Gastroesophageal sphincter (tissue), 4 donors: ENCODE measurements around the gene OR2AG1. TPM values are rescaled to one million over a fixed set of nuclear protein-coding genes. Genes with fewer than 3 reads are reported as not detected.

Experiments used
- ATAC-seq: fragments of 150-250 bp; one replicate; pipeline ENCODE4 v1.9.1; 2016; ENCODE audit warnings: mild to moderate bottlenecking, moderate library complexity
- H3K27ac ChIP-seq, 4 donors: fragments of 200-600 bp; sonication (generic) in 3 of 4; 1 replicate in 3 of 4; 2 replicates in 1 of 4; pipeline ENCODE4 v1.5.1; 2016 to 2019
- H3K27me3 ChIP-seq: fragments of 200-600 bp; sonication (generic); one replicate; pipeline ENCODE4 v1.5.1; 2019
- H3K36me3 ChIP-seq, 2 donors: fragments of 200-600 bp; sonication (generic); one replicate each; pipeline ENCODE4 v1.5.1; 2019; ENCODE audit warnings: control low read depth in 1 of 2
- H3K4me1 ChIP-seq, 3 donors: fragments of 200-600 bp; sonication (generic); 1 replicate in 2 of 3; 2 replicates in 1 of 3; pipeline ENCODE4 v1.5.1; 2016 to 2019; ENCODE audit warnings: control low read depth in 2 of 3
- H3K4me3 ChIP-seq, 2 donors: fragments of 200-600 bp; sonication (generic); one replicate each; pipeline ENCODE4 v1.5.1; 2019; ENCODE audit warnings: mild to moderate bottlenecking in 1 of 2, moderate library complexity in 1 of 2
- H3K9me3 ChIP-seq, 3 donors: fragments of 200-600 bp; sonication (generic); one replicate each; pipeline ENCODE4 v1.5.1; 2017 to 2019; ENCODE audit warnings: control low read depth in 2 of 3
- EP300 ChIP-seq: sonication (generic); formaldehyde crosslinking; IDR thresholded peaks from one replicate; pipeline ENCODE4 v1.6.1; 2017; ENCODE audit warnings: antibody characterized with exemption, mild to moderate bottlenecking
- POLR2A ChIP-seq, 2 donors: fragments of 450-650 bp; IDR thresholded peaks; one replicate each; pipeline ENCODE4 v1.6.1; 2017; ENCODE audit warnings: antibody characterized with exemption in 2 of 2, mild to moderate bottlenecking in 2 of 2, moderate library complexity in 1 of 2
- POLR2AphosphoS5 ChIP-seq: sonication (generic); formaldehyde crosslinking; IDR thresholded peaks from one replicate; pipeline ENCODE4 v1.6.1; 2017; ENCODE audit warnings: antibody characterized with exemption
- WGBS, 2 donors: methylation state at CpG; one replicate each; pipeline ENCODE4 v1.1.5; 2018; ENCODE audit warnings: low coverage in 1 of 2; 5-methylcytosine and 5-hydroxymethylcytosine counted together
- total RNA-seq, 4 donors: library from RNA; depleted of rRNA; stranded (reverse); fragments of >200 nt; gene quantifications; one replicate each; pipeline ENCODE4 v1.1.0, GENCODE V29; 2016
- TF ChIP-seq, protein P1 (sequence below), 4 experiments: fragments of 200-600 bp in 2 of 4; fragments of 450-650 bp in 2 of 4; sonication (generic) in 1 of 4; IDR thresholded peaks; one replicate each; pipeline ENCODE4 v1.5.1; 2017 to 2019; ENCODE audit warnings: antibody characterized with exemption in 4 of 4, mild to moderate bottlenecking in 2 of 4, moderate library complexity in 2 of 4

The OR2AG1 gene
- total RNA-seq, 4 donors from 2014 or later = not detected

DNA sequence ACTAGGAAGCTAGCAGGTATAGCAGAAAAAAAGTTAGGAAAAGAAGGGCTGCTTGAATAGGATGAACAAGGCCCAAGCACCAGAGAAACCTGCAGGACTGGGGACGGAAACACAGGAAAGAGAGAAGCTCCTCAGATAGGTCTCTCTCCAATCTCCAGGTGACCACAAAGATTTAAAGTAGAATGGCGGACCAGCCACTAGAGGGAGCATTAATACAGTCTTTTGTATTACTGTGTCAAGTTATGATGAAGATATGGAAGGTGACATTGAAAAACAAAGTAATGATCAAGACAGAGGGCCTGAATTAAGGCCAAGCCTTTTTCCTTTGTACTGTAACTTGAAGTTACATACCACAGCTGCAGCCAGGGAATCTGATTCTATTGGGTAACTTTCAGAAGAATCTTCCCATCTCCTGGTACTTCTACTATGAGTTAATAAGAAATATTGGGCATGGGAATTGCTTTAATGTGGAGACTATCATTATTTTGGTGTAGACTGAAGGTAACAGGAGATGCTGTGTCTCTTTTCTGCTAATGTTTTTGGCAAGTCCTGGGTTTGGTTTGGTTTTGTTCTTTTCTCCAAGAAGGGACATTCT is 44.9 kb upstream of the OR2AG1 start:
- TF ChIP-seq, protein P1, sequence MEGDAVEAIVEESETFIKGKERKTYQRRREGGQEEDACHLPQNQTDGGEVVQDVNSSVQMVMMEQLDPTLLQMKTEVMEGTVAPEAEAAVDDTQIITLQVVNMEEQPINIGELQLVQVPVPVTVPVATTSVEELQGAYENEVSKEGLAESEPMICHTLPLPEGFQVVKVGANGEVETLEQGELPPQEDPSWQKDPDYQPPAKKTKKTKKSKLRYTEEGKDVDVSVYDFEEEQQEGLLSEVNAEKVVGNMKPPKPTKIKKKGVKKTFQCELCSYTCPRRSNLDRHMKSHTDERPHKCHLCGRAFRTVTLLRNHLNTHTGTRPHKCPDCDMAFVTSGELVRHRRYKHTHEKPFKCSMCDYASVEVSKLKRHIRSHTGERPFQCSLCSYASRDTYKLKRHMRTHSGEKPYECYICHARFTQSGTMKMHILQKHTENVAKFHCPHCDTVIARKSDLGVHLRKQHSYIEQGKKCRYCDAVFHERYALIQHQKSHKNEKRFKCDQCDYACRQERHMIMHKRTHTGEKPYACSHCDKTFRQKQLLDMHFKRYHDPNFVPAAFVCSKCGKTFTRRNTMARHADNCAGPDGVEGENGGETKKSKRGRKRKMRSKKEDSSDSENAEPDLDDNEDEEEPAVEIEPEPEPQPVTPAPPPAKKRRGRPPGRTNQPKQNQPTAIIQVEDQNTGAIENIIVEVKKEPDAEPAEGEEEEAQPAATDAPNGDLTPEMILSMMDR (IDR thresholded peaks at IDR 0.05) = peak; percentile 45 to 58 (median 48)
- no peak for TF ChIP-seq EP300
- H3K9me3 ChIP-seq = peaks cover 0 to 4% (median 0%) of the 10 kb centered on the region in 3 donors
- H3K4me3 ChIP-seq = no peak overlapping the region
- 15 to 25% methylated on average over 2 of the region's 2 CpGs for WGBS, 2 donors
- no peaks in the 10 kb centered on the region for H3K4me1 ChIP-seq
- ATAC-seq = no peak
- H3K27me3 ChIP-seq = no peaks in the 10 kb centered on the region
- no peak overlapping the region for H3K27ac ChIP-seq
- H3K36me3 ChIP-seq = no peaks in the 10 kb centered on the region

DNA sequence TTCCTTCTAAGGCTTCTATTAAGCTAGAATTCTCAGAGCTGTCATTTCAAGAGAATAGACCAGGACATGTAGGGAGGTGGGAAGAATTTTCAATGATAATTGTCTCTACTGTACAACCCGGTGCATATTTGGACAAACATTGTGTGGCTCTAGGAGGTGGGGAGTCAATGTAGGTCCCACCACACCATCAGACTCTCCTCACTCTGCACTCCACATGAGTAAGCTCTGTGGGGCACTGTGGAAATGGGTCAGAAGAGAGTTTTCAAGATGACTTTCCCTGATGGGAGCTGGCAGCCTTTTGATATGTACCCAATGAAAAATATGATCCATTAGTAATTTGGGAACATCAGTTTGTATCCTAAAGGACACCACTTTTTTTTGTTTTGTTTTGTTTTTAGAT is 44.2 kb upstream of the OR2AG1 start:
- Histone ChIP-seq H3K36me3 (no peaks in the 10 kb centered on the region), H3K4me1 (no peaks in the 10 kb centered on the region), H3K4me3 (no peak overlapping the region), H3K27me3 (no peaks in the 10 kb centered on the region), H3K27ac (no peak overlapping the region), H3K9me3 (peaks cover 0 to 4% (median 0%) of the 10 kb centered on the region in 3 donors)
- 100% methylated on average over 1 of the region's 1 CpG for WGBS, 2 donors
- TF ChIP-seq EP300 (no peak), POLR2A (IDR thresholded peaks at IDR 0.05) (no peak), POLR2AphosphoS5 (no peak)
- TF ChIP-seq, protein P1 (IDR thresholded peaks at IDR 0.05) = no peak
- ATAC-seq = no peak

DNA sequence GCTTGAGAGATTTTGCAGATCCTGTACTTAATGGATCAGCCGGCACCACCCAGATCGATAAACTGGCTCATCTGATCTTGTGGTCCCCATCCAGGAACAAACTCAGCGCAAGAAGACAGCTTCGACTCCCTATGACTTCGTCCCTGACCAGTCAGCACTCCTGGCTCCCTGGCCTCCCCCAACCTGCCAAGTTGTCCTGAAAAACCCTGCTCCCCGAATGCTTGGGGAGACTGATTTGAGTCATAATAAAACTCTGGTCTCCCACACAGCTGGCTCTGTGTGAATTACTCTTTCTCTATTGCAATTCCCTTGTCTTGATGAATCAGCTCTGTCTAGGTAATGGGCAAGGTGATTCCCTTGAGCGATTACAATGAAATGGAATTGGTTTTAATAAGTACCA is 40.6 kb upstream of the OR2AG1 start:
- Histone ChIP-seq H3K27me3 (no peaks in the 10 kb centered on the region), H3K4me3 (no peak overlapping the region)

DNA sequence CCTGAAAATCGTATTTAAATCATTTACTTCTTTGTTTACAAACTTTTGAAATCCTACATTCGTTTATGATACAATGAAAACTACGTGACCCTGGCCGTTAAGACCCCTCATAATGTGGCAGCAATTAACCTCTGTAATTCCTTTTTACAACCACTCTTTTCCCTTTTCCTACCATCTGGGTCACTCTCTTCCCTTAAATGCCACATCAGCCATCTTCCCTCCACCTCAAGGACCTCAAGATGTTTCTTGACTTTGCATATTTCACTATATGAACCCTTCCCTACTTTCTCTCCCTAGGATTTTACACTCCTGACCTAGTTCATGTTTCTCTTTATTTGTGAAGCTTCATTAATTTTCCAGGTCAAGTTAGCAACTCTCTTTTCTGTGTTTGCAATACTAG is 37.8 kb upstream of the OR2AG1 start:
- H3K9me3 ChIP-seq = no peaks in the 10 kb centered on the region
- no peak for ATAC-seq
- no peaks in the 10 kb centered on the region for H3K27me3 ChIP-seq
- WGBS, 2 donors = 68 to 71% methylated on average over 2 to 3 of the region's 4 CpGs
- H3K27ac ChIP-seq = no peak overlapping the region
- H3K36me3 ChIP-seq = no peaks in the 10 kb centered on the region
- TF ChIP-seq, protein P1 (IDR thresholded peaks at IDR 0.05) = no peak
- TF ChIP-seq EP300 (no peak), POLR2A (IDR thresholded peaks at IDR 0.05) (no peak), POLR2AphosphoS5 (no peak)
- peak overlapping the region in 1 of 2 donors; percentile 30 for H3K4me3 ChIP-seq
- H3K4me1 ChIP-seq = no peaks in the 10 kb centered on the region

More for the DNA sequence above, 40.6 kb upstream of the OR2AG1 start:
- Histone ChIP-seq H3K9me3 (no peaks in the 10 kb centered on the region), H3K27ac (no peak overlapping the region), H3K36me3 (no peaks in the 10 kb centered on the region), H3K4me1 (no peaks in the 10 kb centered on the region)
- TF ChIP-seq POLR2AphosphoS5 (no peak), POLR2A (IDR thresholded peaks at IDR 0.05) (no peak), EP300 (no peak)
- TF ChIP-seq, protein P1 (IDR thresholded peaks at IDR 0.05) = no peak
- WGBS, 2 donors = 73 to 100% methylated on average over 1 to 5 of the region's 7 CpGs
- ATAC-seq = no peak

DNA sequence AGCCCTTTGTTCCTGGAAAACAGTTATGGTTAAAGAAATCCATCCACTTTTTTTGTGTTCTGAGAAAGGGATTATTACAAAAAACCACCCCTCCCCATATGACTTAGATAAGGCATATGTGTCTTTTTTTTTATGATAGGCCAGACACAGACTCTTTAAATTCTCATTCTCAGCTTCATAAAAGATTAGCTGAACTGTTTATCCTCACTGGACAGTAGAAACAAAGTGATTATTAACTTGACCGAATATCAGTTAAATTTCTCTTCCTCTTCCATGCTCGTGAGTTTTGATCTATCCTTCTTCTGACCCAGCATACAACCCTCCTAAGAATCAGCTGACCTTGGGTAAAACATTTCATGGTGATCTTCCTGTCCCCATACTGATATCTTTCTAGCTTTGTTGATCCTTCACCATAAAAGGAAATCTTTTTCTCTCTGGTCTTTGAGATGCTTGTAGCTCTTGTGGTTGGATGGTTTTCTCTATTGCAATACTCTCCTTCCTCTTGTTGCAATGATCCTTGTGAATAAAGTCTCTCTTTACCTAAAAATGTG is 37.3 kb upstream of the OR2AG1 start:
- WGBS, 2 donors = 27 to 75% methylated on average over 2 of the region's 2 CpGs
- no peaks in the 10 kb centered on the region for H3K27me3 ChIP-seq
- no peaks in the 10 kb centered on the region for H3K4me1 ChIP-seq
- no peak for TF ChIP-seq POLR2A (IDR thresholded peaks at IDR 0.05)
- no peak for TF ChIP-seq POLR2AphosphoS5
- TF ChIP-seq, protein P1 (IDR thresholded peaks at IDR 0.05) = no peak
- ATAC-seq = no peak
- no peaks in the 10 kb centered on the region for H3K9me3 ChIP-seq
- H3K27ac ChIP-seq = peak overlapping the region in 2 of 4 donors; percentile 51 to 55
- peak overlapping the region; percentile 13 to 30 for H3K4me3 ChIP-seq
- H3K36me3 ChIP-seq = no peaks in the 10 kb centered on the region
